CD4-positive, alpha-beta T cell (primary cell): ENCODE results near the gene DLG1. TPM values are rescaled to one million over a fixed set of nuclear protein-coding genes. Genes with fewer than 3 reads are reported as not detected.

ENCODE experiments used
- ATAC-seq: fragments of 200-7000 bp; cut with Tn5 transposase; one replicate; pipeline ENCODE4 v1.10.0; 2022; ENCODE audit warnings: mild to moderate bottlenecking; ENCODE audit not compliant: poor library complexity
- CTCF ChIA-PET: fragments of 350-600 bp; sonication (Branson Sonifier 250); formaldehyde crosslinking; loops from one replicate; lab custom pipeline; 2021; ENCODE audit warnings: antibody characterized with exemption, inconsistent platforms; lab: Charles Lee
- POLR2A ChIA-PET: fragments of 350-600 bp; sonication (Branson Sonifier 250); formaldehyde crosslinking; loops from one replicate; lab custom pipeline; 2021; ENCODE audit warnings: antibody characterized with exemption, inconsistent platforms; lab: Charles Lee
- DNase-seq, 14 experiments: peaks; one replicate each; pipeline ENCODE4 v3.0.0-alpha.2; 2013 to 2020; ENCODE audit warnings: mixed read lengths in 2 of 14
- H3K27ac ChIP-seq, 2 donors: one replicate each; pipeline versions ENCODE4 v1.5.1 to v1.7.0; 2013; ENCODE audit warnings: low read length in 2 of 2, low read depth in 1 of 2, mild to moderate bottlenecking in 1 of 2
- H3K27me3 ChIP-seq, 2 experiments: 1 replicate in 1 of 2; 2 replicates in 1 of 2; pipeline versions ENCODE4 v1.6.1 to v1.7.0; 2013; ENCODE audit warnings: low read length in 2 of 2, control low read depth in 1 of 2, mild to moderate bottlenecking in 1 of 2, moderate library complexity in 1 of 2; ENCODE audit not compliant: insufficient read depth in 2 of 2, control insufficient read depth in 1 of 2
- H3K36me3 ChIP-seq: one replicate; pipeline ENCODE4 v1.6.1; 2013; ENCODE audit warnings: low read length, control low read depth; ENCODE audit not compliant: insufficient read depth
- H3K4me1 ChIP-seq: one replicate; pipeline ENCODE4 v1.6.1; 2013; ENCODE audit warnings: low read length, control low read depth; ENCODE audit not compliant: insufficient read depth
- H3K4me3 ChIP-seq: one replicate; pipeline ENCODE4 v1.5.1; 2013; ENCODE audit warnings: mild to moderate bottlenecking, low read length, moderate library complexity
- H3K9me3 ChIP-seq, 2 experiments: 1 replicate in 1 of 2; 2 replicates in 1 of 2; pipeline versions ENCODE4 v1.6.1 to v1.7.0; 2013; ENCODE audit warnings: low read length in 2 of 2, mild to moderate bottlenecking in 2 of 2, control low read depth in 1 of 2, moderate library complexity in 1 of 2; ENCODE audit not compliant: control insufficient read depth in 1 of 2, insufficient read depth in 1 of 2
- H3K27ac Mint-ChIP-seq: one replicate; pipeline ENCODE4 v1.8.0; 2020; ENCODE audit warnings: mixed read lengths
- H3K27me3 Mint-ChIP-seq: one replicate; pipeline ENCODE4 v1.8.0; 2021; ENCODE audit warnings: mixed read lengths
- H3K36me3 Mint-ChIP-seq: one replicate; pipeline ENCODE4 v1.8.0; 2021; ENCODE audit warnings: low read depth, mixed read lengths
- H3K4me1 Mint-ChIP-seq: one replicate; pipeline ENCODE4 v1.8.0; 2021; ENCODE audit warnings: low read depth, mixed read lengths
- H3K4me3 Mint-ChIP-seq: one replicate; pipeline ENCODE4 v1.8.0; 2020; ENCODE audit warnings: mild to moderate bottlenecking, mixed read lengths
- H3K9me3 Mint-ChIP-seq: one replicate; pipeline ENCODE4 v1.8.0; 2020; ENCODE audit warnings: mixed read lengths
- intact Hi-C, 2 experiments: fragments of 100-400 bp; cut with DNase I in 1 of 2; cut with micrococcal nuclease in 1 of 2; formaldehyde crosslinking; loops; one replicate each; pipeline versions ENCODE4 v1.15.1 to v1.9.0; 2023 to 2025; cut with DNase I, micrococcal nuclease
- total RNA-seq, 174 experiments: library from RNA in 2 of 174; stranded (reverse) in 2 of 174; gene quantifications; one replicate each; pipeline ENCODE4 v1.2.3 and lab custom pipeline; 2021 to 2026
- TF ChIP-seq, protein P1 (sequence below): fragments of 200-600 bp; IDR thresholded peaks from one replicate; pipeline ENCODE4 v1.8.0; 2022; ENCODE audit warnings: antibody characterized with exemption, mild to moderate bottlenecking

DLG1 gene
- total RNA-seq, 2 experiments from 2014 or later = 86.8 to 91.8 TPM

GRCh38 chr3:197262709-197263108, 35.7 kb downstream of the DLG1 start:
- peaks cover 75% of the 10 kb centered on the region for H3K4me1 Mint-ChIP-seq
- no peaks in the 10 kb centered on the region for H3K9me3 ChIP-seq
- no peaks in the 10 kb centered on the region for H3K36me3 ChIP-seq
- H3K27ac ChIP-seq = no peak overlapping the region
- peak overlapping the region; percentile 39 for H3K27ac Mint-ChIP-seq
- no peaks in the 10 kb centered on the region for H3K4me1 ChIP-seq
- no peak overlapping the region for H3K4me3 Mint-ChIP-seq
- no peaks in the 10 kb centered on the region for H3K9me3 Mint-ChIP-seq
- ChIA-PET POLR2A (no interaction called here), CTCF (interaction anchor here (1.2 kb wide), 1 partner anchor 11 kb away, joined by 3 read pairs; no protein-coding TSS in a partner anchor)
- intact Hi-C loops = loop anchor here in 1 of 2 experiments (5.0 kb wide), 1 partner anchor 35 kb away; the partner anchor contains the start of gene DLG1
- no peaks in the 10 kb centered on the region for H3K27me3 Mint-ChIP-seq
- DNase-seq (no peak), ATAC-seq (no peak)
- H3K36me3 Mint-ChIP-seq = peaks cover 12% of the 10 kb centered on the region
- H3K27me3 ChIP-seq = no peaks in the 10 kb centered on the region
- H3K4me3 ChIP-seq = no peak overlapping the region
- TF ChIP-seq, protein P1, sequence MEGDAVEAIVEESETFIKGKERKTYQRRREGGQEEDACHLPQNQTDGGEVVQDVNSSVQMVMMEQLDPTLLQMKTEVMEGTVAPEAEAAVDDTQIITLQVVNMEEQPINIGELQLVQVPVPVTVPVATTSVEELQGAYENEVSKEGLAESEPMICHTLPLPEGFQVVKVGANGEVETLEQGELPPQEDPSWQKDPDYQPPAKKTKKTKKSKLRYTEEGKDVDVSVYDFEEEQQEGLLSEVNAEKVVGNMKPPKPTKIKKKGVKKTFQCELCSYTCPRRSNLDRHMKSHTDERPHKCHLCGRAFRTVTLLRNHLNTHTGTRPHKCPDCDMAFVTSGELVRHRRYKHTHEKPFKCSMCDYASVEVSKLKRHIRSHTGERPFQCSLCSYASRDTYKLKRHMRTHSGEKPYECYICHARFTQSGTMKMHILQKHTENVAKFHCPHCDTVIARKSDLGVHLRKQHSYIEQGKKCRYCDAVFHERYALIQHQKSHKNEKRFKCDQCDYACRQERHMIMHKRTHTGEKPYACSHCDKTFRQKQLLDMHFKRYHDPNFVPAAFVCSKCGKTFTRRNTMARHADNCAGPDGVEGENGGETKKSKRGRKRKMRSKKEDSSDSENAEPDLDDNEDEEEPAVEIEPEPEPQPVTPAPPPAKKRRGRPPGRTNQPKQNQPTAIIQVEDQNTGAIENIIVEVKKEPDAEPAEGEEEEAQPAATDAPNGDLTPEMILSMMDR = no peak

DNA sequence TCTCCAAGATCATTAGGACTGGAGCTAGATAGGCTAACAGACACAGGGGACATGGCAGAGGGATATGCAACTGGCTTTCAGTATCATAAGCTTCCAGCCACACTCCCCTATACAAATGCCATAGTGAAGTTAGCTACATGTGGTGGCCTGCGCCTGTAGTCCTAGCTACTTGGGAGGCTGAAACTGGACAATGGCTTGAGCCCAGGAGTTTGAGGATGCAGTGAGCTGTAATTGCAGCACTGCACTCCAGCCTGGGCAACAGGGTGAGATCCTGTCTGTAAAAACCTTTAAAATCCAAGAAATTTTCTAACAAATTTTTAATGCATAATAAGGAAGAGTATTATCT, 37.3 kb downstream of the DLG1 start:
- Mint-ChIP-seq H3K4me3 (no peak overlapping the region), H3K9me3 (no peaks in the 10 kb centered on the region), H3K36me3 (peaks cover 11% of the 10 kb centered on the region), H3K27me3 (no peaks in the 10 kb centered on the region), H3K27ac (peak overlapping the region; percentile 39), H3K4me1 (peaks cover 64% of the 10 kb centered on the region)
- ATAC-seq (no peak), DNase-seq (no peak)
- Histone ChIP-seq H3K27me3 (no peaks in the 10 kb centered on the region), H3K27ac (no peak overlapping the region), H3K4me1 (no peaks in the 10 kb centered on the region), H3K9me3 (no peaks in the 10 kb centered on the region), H3K36me3 (no peaks in the 10 kb centered on the region), H3K4me3 (no peak overlapping the region)
- ChIA-PET CTCF (interaction anchor here (1.1 kb wide), 1 partner anchor 28 kb away, joined by 4 read pairs; no protein-coding TSS in a partner anchor), POLR2A (no interaction called here)
- intact Hi-C loops = loop anchor here in 1 of 2 experiments (5.0 kb wide), 1 partner anchor 36 kb away; the partner anchor contains the start of gene DLG1
- TF ChIP-seq, protein P1 = no peak

DNA sequence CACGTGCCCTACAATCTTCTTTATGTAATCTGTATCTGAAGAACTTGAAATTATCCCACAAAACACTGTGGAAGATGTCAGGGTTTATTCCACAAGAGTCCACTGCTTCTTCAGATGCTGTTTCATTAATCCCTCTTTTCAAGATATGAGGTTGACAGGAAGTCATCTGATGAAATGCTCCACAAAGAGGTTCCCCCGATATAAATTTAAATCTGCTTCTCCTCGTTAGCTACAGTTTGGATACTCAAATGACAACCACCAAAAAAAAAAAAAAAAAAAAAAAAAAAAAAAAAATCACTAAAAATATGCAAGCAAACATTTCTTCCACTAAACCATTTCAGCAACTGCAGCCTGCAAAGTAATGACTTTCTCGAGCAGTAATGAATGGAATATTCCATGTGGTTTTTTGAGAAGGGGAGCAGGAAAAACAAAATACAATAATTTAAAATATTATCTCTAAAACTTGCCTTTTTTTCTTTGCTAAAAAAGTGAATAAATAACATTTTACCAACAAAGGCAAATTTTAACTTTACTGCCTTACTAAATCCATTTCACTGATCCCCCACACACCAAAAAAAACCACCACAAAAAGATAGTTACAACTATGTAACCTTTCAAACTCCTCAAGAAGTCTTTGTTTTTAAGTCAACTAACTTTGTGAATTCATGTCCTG, 37.8 kb downstream of the DLG1 start:
- no peak overlapping the region for H3K4me3 ChIP-seq
- Mint-ChIP-seq H3K4me3 (no peak overlapping the region), H3K4me1 (peaks cover 61% of the 10 kb centered on the region), H3K27me3 (no peaks in the 10 kb centered on the region), H3K36me3 (peaks cover 7% of the 10 kb centered on the region), H3K27ac (peak overlapping the region; percentile 39), H3K9me3 (no peaks in the 10 kb centered on the region)
- no peak overlapping the region for H3K27ac ChIP-seq
- no peaks in the 10 kb centered on the region for H3K27me3 ChIP-seq
- no peaks in the 10 kb centered on the region for H3K4me1 ChIP-seq
- POLR2A ChIA-PET = no interaction called here
- intact Hi-C loops = loop anchor here in 1 of 2 experiments (5.0 kb wide), 1 partner anchor 37 kb away; the partner anchor contains the start of gene DLG1
- TF ChIP-seq, protein P1 = no peak
- no peaks in the 10 kb centered on the region for H3K36me3 ChIP-seq
- no peak for ATAC-seq
- no peaks in the 10 kb centered on the region for H3K9me3 ChIP-seq
- no peak for DNase-seq
- CTCF ChIA-PET = interaction anchor here (1.1 kb wide), 1 partner anchor 29 kb away, joined by 4 read pairs; no protein-coding TSS in a partner anchor
